Activated T-cell treated with anti-CD3 and anti-CD28 coated beads, Interleukin-2, amount 50 U/mL, for 4 hours (primary cell): ENCODE data around the gene ATRNL1. TPM values are rescaled to one million over a fixed set of nuclear protein-coding genes. Genes with fewer than 3 reads are reported as not detected.
"Not testable (repeated sequence)": the region's sequence is repeated elsewhere in the genome, so short reads cannot be mapped to it uniquely, and the experiment has no call there.

Experiments used
- ATAC-seq, 2 donors: fragments of 200-7000 bp; cut with Tn5 transposase; one replicate each; pipeline ENCODE4 v1.10.0; 2021
- DNase-seq: peaks from one replicate; pipeline ENCODE4 v3.0.0-alpha.2; 2020
- H3K27me3 Mint-ChIP-seq: one replicate; pipeline ENCODE4 v1.8.0; 2021; ENCODE audit warnings: low read depth, mixed read lengths
- H3K36me3 Mint-ChIP-seq: one replicate; pipeline ENCODE4 v1.8.0; 2022; ENCODE audit warnings: mixed read lengths; ENCODE audit not compliant: insufficient read depth
- H3K4me1 Mint-ChIP-seq: one replicate; pipeline ENCODE4 v1.8.0; 2021; ENCODE audit warnings: low read depth, mixed read lengths
- H3K4me3 Mint-ChIP-seq: one replicate; pipeline ENCODE4 v1.8.0; 2021; ENCODE audit warnings: mild to moderate bottlenecking, moderate library complexity, mixed read lengths
- H3K9me3 Mint-ChIP-seq: one replicate; pipeline ENCODE4 v1.8.0; 2021; ENCODE audit warnings: mixed read lengths
- total RNA-seq, 3 donors: library from RNA; stranded (reverse); gene quantifications; one replicate each; pipeline ENCODE4 v1.2.1, GENCODE V29; 2021

ATRNL1 gene
- total RNA-seq, 3 donors from 2014 or later = 0.11 to 0.16 TPM; not detected in 1

GRCh38 chr10:115367920-115368319 lies 274.8 kb downstream of the ATRNL1 start:
- not testable (repeated sequence) for DNase-seq, H3K36me3 Mint-ChIP-seq, H3K27me3 Mint-ChIP-seq, H3K9me3 Mint-ChIP-seq, H3K4me3 Mint-ChIP-seq, H3K4me1 Mint-ChIP-seq, ATAC-seq

DNA sequence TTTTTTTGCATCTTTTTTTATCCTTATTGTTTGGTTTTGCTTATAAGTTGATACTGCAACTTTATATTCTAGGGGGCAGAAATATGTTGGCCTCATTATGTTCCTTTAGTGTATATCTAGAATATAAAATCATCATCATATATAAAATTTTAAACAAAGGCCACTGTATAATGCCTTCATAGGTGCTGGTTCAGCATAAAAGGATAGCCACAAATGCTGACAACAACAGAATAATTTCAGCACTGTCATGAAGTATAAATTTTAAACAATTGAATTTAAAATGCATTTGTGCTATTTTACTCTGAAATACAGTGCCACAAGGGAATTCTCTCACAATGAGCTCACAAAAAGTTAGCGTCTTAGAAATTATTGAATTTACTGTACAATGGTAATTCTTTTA lies 285.9 kb downstream of the ATRNL1 start:
- DNase-seq = no peak
- Mint-ChIP-seq H3K4me1 (no peaks in the 10 kb centered on the region), H3K27me3 (no peaks in the 10 kb centered on the region), H3K36me3 (no peaks in the 10 kb centered on the region), H3K4me3 (no peak overlapping the region), H3K9me3 (peaks cover 9% of the 10 kb centered on the region)
- ATAC-seq = no peak

DNA sequence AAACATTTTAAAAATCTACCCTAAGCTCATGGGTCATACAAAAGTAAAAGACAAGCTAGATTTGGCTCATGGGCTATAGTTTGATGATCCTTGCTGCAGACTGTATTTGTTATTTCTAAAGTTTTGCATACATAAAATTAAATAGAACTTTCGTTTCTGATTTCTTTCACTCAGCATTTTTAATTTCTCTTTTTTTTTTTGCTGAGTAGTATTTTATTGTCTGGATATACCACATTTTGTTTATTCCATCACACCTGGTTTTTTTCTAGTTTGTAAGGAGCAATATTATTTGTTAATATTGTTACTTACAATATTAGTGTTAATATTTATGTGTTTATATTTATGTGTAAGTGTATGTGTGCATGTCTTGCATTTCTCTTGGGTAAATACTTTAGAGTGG lies 291.5 kb downstream of the ATRNL1 start:
- Mint-ChIP-seq H3K4me1 (no peaks in the 10 kb centered on the region), H3K27me3 (no peaks in the 10 kb centered on the region), H3K36me3 (no peaks in the 10 kb centered on the region), H3K9me3 (peaks cover 3% of the 10 kb centered on the region), H3K4me3 (no peak overlapping the region)
- DNase-seq = no peak
- ATAC-seq = no peak

GRCh38 chr10:115390607-115391006 lies 297.4 kb downstream of the ATRNL1 start:
- no peaks in the 10 kb centered on the region for H3K27me3 Mint-ChIP-seq
- no peak overlapping the region for H3K4me3 Mint-ChIP-seq
- H3K36me3 Mint-ChIP-seq = no peaks in the 10 kb centered on the region
- ATAC-seq (no peak), DNase-seq (no peak)
- H3K4me1 Mint-ChIP-seq = no peaks in the 10 kb centered on the region
- peaks cover 3% of the 10 kb centered on the region for H3K9me3 Mint-ChIP-seq

- Mint-ChIP-seq H3K9me3 (peaks cover 4% of the 10 kb centered on the region), H3K4me3 (no peak overlapping the region), H3K27me3 (no peaks in the 10 kb centered on the region), H3K4me1 (no peaks in the 10 kb centered on the region), H3K36me3 (no peaks in the 10 kb centered on the region)
- no peak for DNase-seq
- ATAC-seq = no peak
Measured at GRCh38 chr10:115398026-115398425, 304.9 kb downstream of the ATRNL1 start.

- Mint-ChIP-seq H3K4me3 (no peak overlapping the region), H3K36me3 (no peaks in the 10 kb centered on the region), H3K4me1 (no peaks in the 10 kb centered on the region), H3K27me3 (no peaks in the 10 kb centered on the region), H3K9me3 (peaks cover 9% of the 10 kb centered on the region)
- ATAC-seq (no peak), DNase-seq (no peak)
Measured at GRCh38 chr10:115402699-115403098, 309.5 kb downstream of the ATRNL1 start.

DNA sequence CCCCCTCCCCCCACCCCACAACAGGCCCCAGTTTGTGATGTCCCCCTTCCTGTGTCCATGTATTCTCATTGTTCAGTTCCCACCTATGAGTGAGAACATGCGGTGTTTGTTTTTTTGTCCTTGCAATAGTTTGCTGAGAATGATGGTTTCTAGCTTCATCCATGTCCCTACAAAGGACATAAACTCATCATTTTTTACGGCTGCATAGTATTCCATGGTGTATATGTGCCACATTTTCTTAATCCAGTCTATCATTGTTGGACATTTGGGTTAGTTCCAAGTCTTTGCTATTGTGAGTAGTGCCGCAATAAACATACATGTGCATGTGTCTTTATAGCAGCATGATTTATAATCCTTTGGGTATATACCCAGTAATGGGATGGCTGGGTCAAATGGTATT lies 312.7 kb downstream of the ATRNL1 start:
- DNase-seq, H3K27me3 Mint-ChIP-seq, H3K4me1 Mint-ChIP-seq, ATAC-seq, H3K4me3 Mint-ChIP-seq, H3K36me3 Mint-ChIP-seq: not testable (repeated sequence)
- peaks cover 20% of the 10 kb centered on the region for H3K9me3 Mint-ChIP-seq

GRCh38 chr10:115409347-115409746 lies 316.2 kb downstream of the ATRNL1 start:
- DNase-seq (no peak), ATAC-seq (no peak)
- no peaks in the 10 kb centered on the region for H3K27me3 Mint-ChIP-seq
- H3K4me3 Mint-ChIP-seq = no peak overlapping the region
- H3K4me1 Mint-ChIP-seq = no peaks in the 10 kb centered on the region
- no peaks in the 10 kb centered on the region for H3K36me3 Mint-ChIP-seq
- H3K9me3 Mint-ChIP-seq = peaks cover 20% of the 10 kb centered on the region

GRCh38 chr10:115417585-115418265 lies 324.6 kb downstream of the ATRNL1 start:
- Mint-ChIP-seq H3K4me3 (no peak overlapping the region), H3K36me3 (no peaks in the 10 kb centered on the region), H3K27me3 (no peaks in the 10 kb centered on the region), H3K9me3 (peaks cover 18% of the 10 kb centered on the region), H3K4me1 (no peaks in the 10 kb centered on the region)
- no peak for ATAC-seq
- no peak for DNase-seq

DNA sequence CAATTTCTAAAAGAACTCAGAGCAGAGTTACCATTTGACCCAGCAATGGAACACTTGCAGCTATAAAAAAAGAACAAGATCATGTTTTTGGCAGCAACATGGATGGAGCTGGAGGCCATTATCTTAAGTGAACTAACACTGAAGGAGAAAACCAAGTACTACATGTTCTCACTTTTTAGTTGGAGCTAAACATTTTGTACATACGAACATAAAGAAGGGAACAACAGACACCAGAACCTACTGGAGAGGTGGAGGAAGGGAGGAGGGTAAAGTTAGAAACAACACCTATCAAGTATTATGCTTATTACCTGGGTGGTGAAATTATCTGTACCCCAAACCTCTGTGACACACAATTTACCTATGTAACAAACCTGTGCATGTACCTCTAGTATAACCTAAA lies 329.5 kb downstream of the ATRNL1 start:
- ATAC-seq = no peak
- Mint-ChIP-seq H3K4me1 (no peaks in the 10 kb centered on the region), H3K4me3 (no peak overlapping the region)

GRCh38 chr10:115427611-115428010 lies 334.4 kb downstream of the ATRNL1 start:
- no peak for DNase-seq
- no peak overlapping the region for H3K4me3 Mint-ChIP-seq
- peaks cover 8% of the 10 kb centered on the region for H3K9me3 Mint-ChIP-seq
- H3K4me1 Mint-ChIP-seq = no peaks in the 10 kb centered on the region
- no peak for ATAC-seq
- H3K27me3 Mint-ChIP-seq = no peaks in the 10 kb centered on the region
- no peaks in the 10 kb centered on the region for H3K36me3 Mint-ChIP-seq

More for the DNA sequence above, 329.5 kb downstream of the ATRNL1 start:
- H3K9me3 Mint-ChIP-seq = peaks cover 22% of the 10 kb centered on the region
- no peaks in the 10 kb centered on the region for H3K36me3 Mint-ChIP-seq
- DNase-seq = no peak
- H3K27me3 Mint-ChIP-seq = no peaks in the 10 kb centered on the region

DNA sequence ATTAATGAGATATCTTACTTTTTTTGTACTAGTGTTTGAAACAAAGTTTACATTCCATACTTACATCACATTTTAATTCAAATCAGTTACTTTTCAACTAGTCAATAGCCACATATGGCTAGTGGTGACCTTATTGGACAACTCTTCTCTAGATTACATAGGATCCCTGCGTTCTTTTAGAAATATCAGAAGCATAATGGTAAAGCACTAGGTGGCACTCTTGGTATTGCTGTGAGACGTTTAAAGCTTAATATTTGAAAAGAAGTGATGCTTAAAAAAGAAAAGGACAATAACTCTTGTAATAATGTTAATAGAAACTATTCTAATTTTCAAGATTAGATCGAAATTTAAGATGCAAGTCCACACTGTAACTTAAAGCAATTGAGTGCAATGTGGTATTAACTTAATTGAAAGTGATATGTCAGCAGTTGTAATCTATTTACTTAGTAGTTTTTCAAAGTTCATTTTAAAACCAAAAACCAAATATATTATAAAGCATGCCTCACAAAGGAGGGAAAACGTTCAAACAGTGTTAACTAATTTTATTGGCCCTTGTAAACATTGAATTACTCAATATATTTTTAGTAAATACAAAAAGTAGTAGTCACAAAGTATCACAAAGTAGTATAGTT lies 339.1 kb downstream of the ATRNL1 start:
- Mint-ChIP-seq H3K9me3 (peaks cover 7% of the 10 kb centered on the region), H3K36me3 (no peaks in the 10 kb centered on the region), H3K4me1 (no peaks in the 10 kb centered on the region), H3K4me3 (no peak overlapping the region), H3K27me3 (no peaks in the 10 kb centered on the region)
- ATAC-seq (no peak), DNase-seq (no peak)

DNA sequence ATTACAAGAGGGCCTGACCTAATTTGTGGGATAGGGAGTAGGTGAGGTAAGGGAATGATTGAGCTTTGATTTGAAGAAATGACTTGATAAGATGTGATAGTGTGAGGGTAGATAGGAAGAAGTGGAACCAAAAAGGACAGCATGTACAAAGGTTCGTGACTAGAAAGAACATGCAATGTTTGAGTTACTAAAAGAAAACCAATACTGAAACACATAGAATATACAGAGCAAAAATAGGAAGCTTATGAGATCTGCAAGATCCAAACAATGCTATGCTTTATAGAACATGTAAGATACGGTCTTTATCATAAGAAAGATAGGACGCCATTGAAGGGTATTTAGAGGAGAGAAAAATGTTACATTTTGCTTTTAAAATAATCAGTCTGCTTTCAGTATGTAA lies 343.8 kb downstream of the ATRNL1 start:
- no peak overlapping the region for H3K4me3 Mint-ChIP-seq
- peaks cover 4% of the 10 kb centered on the region for H3K9me3 Mint-ChIP-seq
- H3K36me3 Mint-ChIP-seq = no peaks in the 10 kb centered on the region
- ATAC-seq (no peak), DNase-seq (no peak)
- no peaks in the 10 kb centered on the region for H3K4me1 Mint-ChIP-seq
- no peaks in the 10 kb centered on the region for H3K27me3 Mint-ChIP-seq

DNA sequence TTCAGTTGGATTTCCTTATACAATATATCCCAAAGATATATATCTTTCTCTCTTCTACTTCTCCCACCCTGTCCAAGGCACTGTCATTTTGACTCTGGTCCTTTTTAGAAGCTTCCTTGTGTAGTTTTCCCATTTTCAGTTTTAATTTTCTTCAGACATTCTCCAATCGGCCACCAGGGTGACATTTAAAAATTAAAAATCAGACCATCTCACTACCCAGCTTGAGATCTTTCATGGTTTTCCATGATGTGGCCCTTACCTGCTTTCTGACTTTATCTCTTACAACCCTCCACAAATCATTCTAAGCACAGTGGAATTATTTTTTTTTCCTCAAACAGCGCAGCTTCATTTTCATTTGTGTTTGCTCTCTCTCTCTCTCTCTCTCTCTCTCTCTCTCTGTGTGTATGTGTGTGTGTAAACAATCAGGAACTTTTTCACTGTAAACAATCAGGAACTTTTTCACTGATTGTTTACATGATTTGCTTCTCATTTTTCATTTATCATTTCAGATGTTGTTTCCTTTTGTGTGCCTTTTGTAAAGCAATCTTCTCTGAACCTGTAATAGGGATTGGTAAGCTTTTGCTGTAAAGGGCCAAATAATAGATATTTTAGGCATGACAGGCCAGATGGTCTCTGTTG lies 348.9 kb downstream of the ATRNL1 start:
- no peak for DNase-seq
- Mint-ChIP-seq H3K27me3 (no peaks in the 10 kb centered on the region), H3K36me3 (no peaks in the 10 kb centered on the region), H3K4me3 (no peak overlapping the region), H3K4me1 (no peaks in the 10 kb centered on the region), H3K9me3 (peaks cover under 1% of the 10 kb centered on the region)
- no peak for ATAC-seq

- H3K27me3 Mint-ChIP-seq = no peaks in the 10 kb centered on the region
- no peaks in the 10 kb centered on the region for H3K4me1 Mint-ChIP-seq
- H3K36me3 Mint-ChIP-seq = no peaks in the 10 kb centered on the region
- ATAC-seq (no peak), DNase-seq (no peak)
- peaks cover 20% of the 10 kb centered on the region for H3K9me3 Mint-ChIP-seq
- H3K4me3 Mint-ChIP-seq = no peak overlapping the region
Measured at GRCh38 chr10:115456812-115457211, 363.6 kb downstream of the ATRNL1 start.
